ENCODE results near the gene RND1. TPM values are rescaled to one million over a fixed set of nuclear protein-coding genes. Genes with fewer than 3 reads are reported as not detected.

Gene RND1
- polyA plus RNA-seq, 1 of the 3 experiments (the other 2 are of a cell fraction): 0.39 TPM

GRCh38 chr12:48878548-48878947 is 12.9 kb upstream of the RND1 start:
- Histone ChIP-seq H3K9me2 (no peaks in the 10 kb centered on the region), H4K20me1 (ENCODE audit: insufficient read depth) (no peaks in the 10 kb centered on the region), H3K27me3 (ENCODE audit: insufficient read depth) (peaks cover 4% of the 10 kb centered on the region; the same call in 1 of the 2 replicates), H3K4me2 (no peak overlapping the region), H3K36me3 (replicated peaks in 1 of 2; ENCODE audit: control insufficient read depth in 1 of 2, insufficient read depth in 2 of 2, low read length in 1 of 2) (no peaks in the 10 kb centered on the region), H3K4me3 (ENCODE audit: low read depth in 2 of 2, low read length in 1 of 2) (no peak overlapping the region), H2AFZ (ENCODE audit: low read depth) (no peak overlapping the region), H3K9me3 (no peaks in the 10 kb centered on the region), H3K9ac (no peak overlapping the region), H3K4me1 (ENCODE audit: control insufficient read depth in 1 of 2, insufficient read depth in 2 of 2, low read depth in 1 of 2, low read length in 1 of 2) (peaks cover 5 to 7% of the 10 kb centered on the region in 2 experiments; a peak in 1 of 4 replicates), H3K79me2 (ENCODE audit: insufficient read depth) (no peaks in the 10 kb centered on the region), H3F3A (replicated peaks; ENCODE audit: insufficient read depth) (no peaks in the 10 kb centered on the region), H3K27ac (ENCODE audit: low read depth in 2 of 2, low read length in 1 of 2) (no peak overlapping the region)
- no peak for DNase-seq
- TF ChIP-seq CHD2 (IDR thresholded peaks at IDR 0.05; ENCODE audit: low read length, partially characterized antibody): no peak
- no peak for TF ChIP-seq CTCF (IDR thresholded peaks at IDR 0.05)
- TF ChIP-seq GABPA (IDR thresholded peaks at IDR 0.05; ENCODE audit: low read depth): no peak
- TF ChIP-seq YY1 (IDR thresholded peaks at IDR 0.05; ENCODE audit: low read depth): no peak
- no peak for TF ChIP-seq POLR2AphosphoS5 (IDR thresholded peaks at IDR 0.05; ENCODE audit: low read depth, low read length)
- TF ChIP-seq MEF2A (IDR thresholded peaks at IDR 0.05; ENCODE audit: borderline replicate concordance, low read depth): no peak
- TF ChIP-seq SMC3 (IDR thresholded peaks at IDR 0.05; ENCODE audit: low read depth, low read length): no peak
- no peak for TF ChIP-seq RFX5 (IDR thresholded peaks at IDR 0.05; ENCODE audit: low read length)
- no peak for TF ChIP-seq ZBTB33 (IDR thresholded peaks at IDR 0.05; ENCODE audit: borderline replicate concordance, low read depth)
- no peak for TF ChIP-seq RAD21 (IDR thresholded peaks at IDR 0.05; ENCODE audit: low read length)
- no peak for TF ChIP-seq ELF1 (IDR thresholded peaks at IDR 0.05)
- no peak for TF ChIP-seq FOSL2 (IDR thresholded peaks at IDR 0.05; ENCODE audit: borderline replicate concordance, low read depth)
- CTCF ChIA-PET: interaction anchor here (15.3 to 34.8 kb wide), 2 partner anchors 7 to 12 kb away, joined by 667 read pairs; partner anchors contain the start of genes DDX23 and RND1
- 94% methylated on average over 2 of the region's 2 CpGs for WGBS (ENCODE audit: low lambda C conversion rate)
- POLR2A ChIA-PET: interaction anchor here (0.6 to 2.1 kb wide), 2 partner anchors 13 to 19 kb away, joined by 3 to 7 read pairs; partner anchors contain the start of gene RND1

GRCh38 chr12:48875944-48876515 is 10.4 kb upstream of the RND1 start:
- DNase-seq: no peak
- WGBS (ENCODE audit: low lambda C conversion rate): 74% methylated on average over 4 of the region's 4 CpGs
- no peak overlapping the region for H3K4me3 ChIP-seq (ENCODE audit: low read depth in 2 of 2, low read length in 1 of 2)
- H4K20me1 ChIP-seq (ENCODE audit: insufficient read depth): no peaks in the 10 kb centered on the region
- no peaks in the 10 kb centered on the region for H3F3A ChIP-seq (replicated peaks; ENCODE audit: insufficient read depth)
- no peaks in the 10 kb centered on the region for H3K79me2 ChIP-seq (ENCODE audit: insufficient read depth)
- no peak overlapping the region for H2AFZ ChIP-seq (ENCODE audit: low read depth)
- H3K9ac ChIP-seq: no peak overlapping the region
- H3K9me2 ChIP-seq: no peaks in the 10 kb centered on the region
- peaks cover 4% of the 10 kb centered on the region; the same call in 1 of the 2 replicates for H3K27me3 ChIP-seq (ENCODE audit: insufficient read depth)
- CTCF ChIA-PET: interaction anchor here (1.0 to 34.8 kb wide), 3 partner anchors 9 to 28 kb away, joined by 3 to 667 read pairs (median 6); a partner anchor contains a TSS
- no peak overlapping the region for H3K27ac ChIP-seq (ENCODE audit: low read depth in 2 of 2, low read length in 1 of 2)
- H3K4me2 ChIP-seq: no peak overlapping the region
- H3K4me1 ChIP-seq (ENCODE audit: control insufficient read depth in 1 of 2, insufficient read depth in 2 of 2, low read depth in 1 of 2, low read length in 1 of 2): no peaks in the 10 kb centered on the region
- POLR2A ChIA-PET: no interaction called here
- H3K9me3 ChIP-seq: no peaks in the 10 kb centered on the region
- no peaks in the 10 kb centered on the region for H3K36me3 ChIP-seq (replicated peaks in 1 of 2; ENCODE audit: control insufficient read depth in 1 of 2, insufficient read depth in 2 of 2, low read length in 1 of 2)
- TF ChIP-seq FOXM1 (IDR thresholded peaks at IDR 0.05; ENCODE audit: low read depth) (no peak), SMC3 (IDR thresholded peaks at IDR 0.05; ENCODE audit: low read depth, low read length) (no peak), IRF3 (IDR thresholded peaks at IDR 0.05; ENCODE audit: low read depth, low read length) (no peak), TCF12 (IDR thresholded peaks at IDR 0.05) (no peak), NFIC (IDR thresholded peaks at IDR 0.05; ENCODE audit: borderline replicate concordance) (no peak), FOSL2 (IDR thresholded peaks at IDR 0.05; ENCODE audit: borderline replicate concordance, low read depth) (no peak), ELF1 (IDR thresholded peaks at IDR 0.05) (no peak), USF1 (IDR thresholded peaks at IDR 0.05; ENCODE audit: borderline replicate concordance, low read depth) (no peak), RCOR1 (IDR thresholded peaks at IDR 0.05; ENCODE audit: low read length) (no peak), SIN3A (IDR thresholded peaks at IDR 0.05; ENCODE audit: borderline replicate concordance, low read depth, low read length) (no peak), JUND (IDR thresholded peaks at IDR 0.05) (no peak), CHD2 (IDR thresholded peaks at IDR 0.05; ENCODE audit: low read length, partially characterized antibody) (no peak), USF2 (IDR thresholded peaks at IDR 0.05; ENCODE audit: borderline replicate concordance, low read depth, low read length) (no peak), EZH2phosphoT487 (IDR thresholded peaks at IDR 0.05; ENCODE audit: borderline replicate concordance, low read depth) (no peak)

Data from SK-N-SH (cell line).